ENCODE results near the gene AOC3.
"Not testable (repeated sequence)": the region's sequence is repeated elsewhere in the genome, so short reads cannot be mapped to it uniquely, and the experiment has no call there.

Gene AOC3

DNA sequence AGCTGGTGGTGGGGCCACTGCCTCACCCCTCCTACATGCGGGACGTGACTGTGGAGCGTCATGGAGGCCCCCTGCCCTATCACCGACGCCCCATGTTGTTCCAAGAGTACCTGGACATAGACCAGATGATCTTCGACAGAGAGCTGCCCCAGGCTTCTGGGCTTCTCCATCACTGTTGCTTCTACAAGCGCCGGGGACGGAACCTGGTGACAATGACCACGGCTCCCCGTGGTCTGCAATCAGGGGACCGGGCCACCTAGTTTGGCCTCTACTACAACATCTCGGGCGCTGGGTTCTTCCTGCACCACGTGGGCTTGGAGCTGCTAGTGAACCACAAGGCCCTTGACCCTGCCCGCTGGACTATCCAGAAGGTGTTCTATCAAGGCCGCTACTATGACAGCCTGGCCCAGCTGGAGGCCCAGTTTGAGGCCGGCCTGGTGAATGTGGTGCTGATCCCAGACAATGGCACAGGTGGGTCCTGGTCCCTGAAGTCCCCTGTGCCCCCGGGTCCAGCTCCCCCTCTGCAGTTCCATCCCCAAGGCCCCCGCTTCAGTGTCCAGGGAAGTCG, 16.8 kb downstream of the AOC3 start:
- DNase-seq = not testable (repeated sequence)

DNA sequence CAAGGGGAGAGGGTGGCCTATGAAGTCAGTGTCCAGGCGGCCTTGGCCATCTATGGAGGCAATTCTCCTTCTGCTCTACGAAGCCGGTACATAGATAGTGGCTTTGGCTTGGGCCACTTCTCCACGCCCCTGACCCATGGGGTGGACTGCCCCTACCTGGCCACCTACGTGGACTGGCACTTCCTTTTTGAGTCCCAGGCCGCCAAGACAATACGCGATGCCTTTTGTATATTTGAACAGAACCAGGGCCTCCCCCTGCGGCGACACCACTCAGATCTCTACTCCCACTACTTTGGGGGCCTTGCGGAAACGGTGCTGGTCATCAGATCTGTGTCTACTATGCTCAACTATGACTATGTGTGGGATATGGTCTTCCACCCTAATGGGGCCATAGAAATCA, 17.3 kb downstream of the AOC3 start:
- no peak for DNase-seq

DNA sequence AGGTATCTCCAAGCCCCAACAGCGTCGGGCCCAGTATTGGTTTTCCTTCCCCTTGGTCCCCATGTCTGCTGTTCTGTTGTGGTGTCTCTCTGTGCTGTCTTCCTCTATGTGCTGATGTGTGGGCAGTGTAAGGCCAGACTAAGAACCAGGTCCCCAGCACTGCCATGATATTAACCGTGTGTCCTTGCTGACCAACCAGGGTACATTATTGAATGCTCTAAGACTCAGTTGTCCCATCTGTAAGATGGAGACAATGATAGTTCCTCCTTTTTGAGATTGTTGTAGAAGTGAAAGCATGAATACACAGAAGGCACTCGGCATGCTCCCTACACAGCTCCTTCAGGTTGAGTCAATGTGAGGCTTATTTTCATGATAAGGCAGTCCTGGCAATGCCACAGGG, 20.6 kb downstream of the AOC3 start:
- DNase-seq = no peak

DNA sequence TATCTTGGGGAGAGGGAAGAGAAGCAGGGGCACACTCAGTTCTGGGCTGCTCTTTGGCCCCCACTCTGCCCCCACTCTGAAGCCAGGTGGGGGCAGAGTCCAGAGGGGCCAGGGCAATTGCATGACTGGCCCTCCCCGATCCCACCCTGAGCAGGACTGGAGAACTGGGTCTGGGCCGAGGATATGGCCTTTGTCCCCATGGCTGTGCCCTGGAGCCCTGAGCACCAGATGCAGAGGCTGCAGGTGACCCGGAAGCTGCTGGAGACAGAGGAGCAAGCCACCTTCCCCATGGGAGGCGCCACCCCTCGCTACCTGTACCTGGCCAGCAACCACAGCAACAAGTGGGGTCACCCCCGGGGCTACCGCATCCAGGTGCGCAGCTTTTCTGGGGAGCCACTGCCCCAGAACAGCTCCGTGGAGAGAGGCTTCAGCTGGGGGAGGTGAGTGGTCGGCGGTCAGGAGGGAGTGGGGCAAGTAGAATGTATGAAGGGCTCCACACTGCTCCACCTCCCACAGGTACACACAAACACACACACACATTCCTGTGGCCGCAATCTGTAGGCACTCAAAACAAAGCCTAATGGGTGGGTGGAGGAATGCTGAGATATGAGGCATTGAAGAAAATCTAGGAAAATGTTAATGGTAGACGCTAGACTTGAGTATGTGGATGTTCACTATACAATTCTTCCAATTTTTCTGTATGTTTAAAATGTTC, 21.4 kb downstream of the AOC3 start:
- no peak for DNase-seq

DNA sequence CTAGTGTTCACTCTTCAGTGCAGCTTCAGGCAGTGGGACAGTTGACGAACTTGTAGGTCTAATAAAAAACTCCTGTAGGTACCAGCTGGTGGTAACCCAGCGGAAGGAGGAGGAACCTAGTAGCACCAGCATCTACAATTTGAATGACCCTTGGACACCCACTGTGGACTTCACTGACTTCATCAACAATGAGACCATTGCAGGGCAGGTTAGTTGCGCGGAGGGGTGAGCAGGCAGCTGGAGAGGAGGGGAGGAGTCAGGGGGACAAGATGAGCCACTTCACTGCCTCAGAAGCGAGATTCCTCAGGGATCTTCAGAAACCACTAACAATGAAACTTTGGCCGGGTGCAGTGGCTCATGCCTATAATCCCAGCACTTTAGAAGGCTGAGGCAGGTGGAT, 22.3 kb downstream of the AOC3 start:
- no peak for DNase-seq

DNA sequence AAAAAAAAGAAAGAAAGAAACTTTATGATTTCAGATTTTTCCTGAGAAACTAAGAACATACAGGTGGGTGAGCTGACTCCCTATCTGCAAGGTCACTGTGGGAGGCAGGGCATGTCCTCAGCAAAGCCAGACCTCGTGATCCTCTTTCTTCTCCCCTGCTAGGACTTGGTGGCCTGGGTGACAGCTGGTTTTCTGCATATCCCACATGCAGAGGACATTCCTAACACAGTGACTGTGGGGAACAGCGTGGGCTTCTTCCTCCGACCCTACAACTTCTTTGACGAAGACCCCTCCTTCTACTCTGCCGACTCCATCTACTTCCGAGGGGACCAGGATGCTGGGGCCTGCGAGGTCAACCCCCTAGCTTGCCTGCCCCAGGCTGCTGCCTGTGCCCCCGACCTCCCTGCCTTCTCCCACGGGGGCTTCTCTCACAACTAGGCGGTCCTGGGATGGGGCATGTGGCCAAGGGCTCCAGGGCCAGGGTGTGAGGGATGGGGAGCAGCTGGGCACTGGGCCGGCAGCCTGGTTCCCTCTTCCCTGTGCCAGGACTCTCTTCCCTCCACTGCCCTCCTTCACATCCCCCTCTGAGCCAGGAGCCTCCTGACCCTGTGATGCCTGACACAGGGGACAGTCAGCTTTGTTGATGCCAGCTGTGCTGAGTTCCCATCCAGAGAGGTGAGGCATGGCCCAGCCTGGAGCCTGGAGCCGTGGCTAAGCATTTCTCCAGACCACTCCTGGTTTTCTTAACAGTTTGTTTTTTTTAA, 23.1 kb downstream of the AOC3 start:
- DNase-seq = not testable (repeated sequence)

DNA sequence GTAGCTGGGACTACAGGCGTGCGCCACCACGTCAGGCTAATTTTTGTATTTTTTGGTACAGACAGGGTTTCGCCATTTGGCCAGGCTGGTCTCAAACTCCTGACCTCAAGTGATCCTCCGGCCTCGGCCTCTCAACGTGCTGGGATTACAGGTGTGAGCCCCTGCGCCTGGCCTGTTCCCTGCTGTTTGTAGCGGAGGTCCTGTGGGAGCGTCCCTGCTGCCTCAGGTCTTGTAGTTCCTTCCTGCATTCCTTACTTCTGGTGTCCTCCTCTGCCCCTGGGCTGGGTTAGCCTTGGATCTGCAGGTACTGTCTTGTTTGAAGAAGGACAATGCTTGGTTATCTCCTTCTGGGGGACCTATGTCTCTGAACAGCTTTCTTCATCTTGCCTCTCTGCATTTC, 26.0 kb downstream of the AOC3 start:
- DNase-seq = no peak

DNA sequence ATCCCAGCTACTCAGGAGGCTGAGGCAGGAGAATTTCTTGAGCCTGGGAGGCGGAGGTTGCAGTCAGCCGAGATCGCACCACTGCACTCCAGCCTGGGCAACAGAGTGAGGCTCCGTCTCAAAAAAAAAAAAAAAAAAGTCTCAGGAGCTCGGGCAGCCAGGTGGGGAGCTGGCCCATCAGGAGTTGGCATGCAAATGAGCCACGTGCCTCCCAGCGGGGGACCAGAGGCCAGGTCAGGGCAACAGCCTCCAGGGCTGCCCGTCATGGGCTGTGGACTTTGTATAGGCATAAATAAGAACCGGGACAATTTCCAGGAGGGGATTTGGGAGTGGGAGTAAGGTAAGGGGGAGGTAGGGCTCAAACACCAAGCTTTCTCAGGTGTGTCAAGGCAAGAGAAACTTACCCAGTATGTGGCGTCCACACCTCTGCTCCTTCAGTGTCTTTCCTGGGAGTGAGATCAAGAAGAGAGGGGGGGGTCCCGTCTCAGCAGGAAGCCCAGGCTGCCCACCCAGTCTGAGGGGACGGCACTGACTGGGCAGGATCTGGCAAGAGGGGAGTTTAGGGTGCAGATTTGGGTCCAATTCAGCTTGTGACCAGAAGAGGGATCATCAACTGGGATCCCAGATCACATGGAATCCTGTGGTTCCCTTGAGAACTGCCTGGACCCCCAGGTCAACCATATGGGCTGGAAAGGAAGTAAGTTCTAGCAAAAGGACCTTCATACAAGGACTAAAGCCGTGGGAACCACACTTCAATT, 27.3 kb downstream of the AOC3 start:
- DNase-seq = no peak

DNA sequence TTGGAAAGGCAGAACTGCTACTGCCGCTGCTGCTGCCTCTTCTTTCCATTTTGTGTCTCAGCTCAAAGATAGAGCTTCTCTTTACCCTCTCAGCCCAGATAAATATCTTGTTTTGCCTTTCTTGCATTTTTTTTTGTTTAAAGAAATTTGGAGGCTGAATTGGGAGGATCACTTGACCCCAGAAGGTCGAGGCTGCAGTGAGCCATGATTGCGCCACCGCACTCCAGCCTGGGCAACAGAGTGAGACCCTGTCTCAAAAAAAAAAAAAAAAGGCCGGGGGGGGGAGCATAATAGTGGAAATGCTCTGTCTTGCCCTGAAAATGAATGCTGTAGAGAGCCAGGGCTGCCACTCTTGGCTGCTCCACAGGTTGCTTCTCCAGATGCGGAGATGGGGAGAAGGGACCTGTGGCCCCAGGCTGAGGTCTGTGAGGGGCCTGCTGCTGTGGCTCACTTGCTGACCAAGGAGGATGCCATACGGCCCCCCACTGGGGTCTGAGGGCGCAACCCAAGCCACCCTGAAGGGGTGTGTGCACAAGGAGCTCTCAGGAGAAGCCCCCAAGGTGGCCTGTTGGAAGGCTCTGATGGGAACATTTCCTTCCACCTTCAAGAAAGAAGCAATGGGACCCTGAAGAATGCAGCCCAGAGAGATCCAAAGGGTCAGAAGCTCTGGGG, 28.1 kb downstream of the AOC3 start:
- DNase-seq = no peak

DNA sequence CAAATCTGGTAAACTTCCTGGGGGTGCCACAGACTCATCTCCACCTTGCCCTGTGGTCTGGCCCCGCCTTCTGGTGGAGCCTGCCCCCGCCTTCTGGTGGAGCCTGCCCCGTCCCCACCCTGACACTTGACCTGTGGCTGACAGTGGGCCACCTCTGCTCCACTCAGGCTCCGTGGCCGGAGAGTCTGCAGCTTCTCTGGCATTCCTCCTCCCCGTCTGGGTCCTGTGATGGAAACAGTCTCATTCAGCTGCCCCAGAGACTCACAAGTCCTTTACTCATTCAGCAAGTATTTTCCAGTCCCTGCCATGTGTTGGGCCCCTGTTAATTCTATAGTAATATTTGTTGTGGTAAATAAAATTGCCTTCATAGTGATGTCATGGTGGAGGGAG, 28.6 kb downstream of the AOC3 start:
- DNase-seq = no peak

DNA sequence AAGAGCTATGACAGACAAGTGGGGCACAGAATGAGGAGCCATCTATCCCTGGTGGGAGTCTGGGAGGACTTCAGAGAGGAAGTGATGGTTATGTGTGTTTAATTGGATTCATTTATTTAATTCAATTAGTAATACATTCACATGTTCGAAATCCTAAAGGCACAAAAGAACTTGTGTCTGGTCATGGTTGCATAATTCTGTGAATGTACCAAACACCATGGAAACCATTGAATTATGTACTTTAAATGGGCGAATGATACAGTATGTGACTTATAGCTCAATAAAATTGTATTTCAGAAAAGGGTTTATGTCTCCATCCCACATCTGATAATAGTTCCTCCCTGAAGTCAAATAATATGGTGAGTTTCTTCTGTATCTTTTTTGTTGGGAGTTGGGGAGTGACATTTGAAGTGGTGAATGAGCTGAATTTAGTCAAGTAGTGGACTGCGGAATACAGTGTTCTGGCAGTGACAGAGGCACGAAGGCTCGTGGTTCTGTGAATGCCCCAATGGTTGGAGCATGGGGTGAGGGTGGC, 29.8 kb downstream of the AOC3 start:
- DNase-seq = no peak

DNA sequence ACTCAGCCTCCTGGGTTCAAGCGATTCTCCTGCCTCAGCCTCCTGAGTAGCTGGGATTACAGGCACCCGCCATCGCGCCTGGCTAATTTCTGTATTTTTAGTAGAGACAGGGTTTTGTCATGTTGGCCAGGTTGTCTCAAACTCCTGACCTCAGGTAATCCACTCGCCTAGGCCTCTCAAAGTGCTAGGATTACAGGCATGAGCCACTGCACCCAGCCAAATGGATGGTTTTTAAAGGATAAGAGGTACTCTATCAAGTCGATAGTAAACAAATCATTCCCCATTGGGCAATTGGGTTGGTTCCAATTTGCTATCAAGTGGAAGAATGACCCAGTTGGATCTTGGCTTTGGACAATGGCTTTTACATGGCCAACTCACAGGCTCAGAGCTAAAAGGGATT, 30.7 kb downstream of the AOC3 start:
- DNase-seq = not testable (repeated sequence)

DNA sequence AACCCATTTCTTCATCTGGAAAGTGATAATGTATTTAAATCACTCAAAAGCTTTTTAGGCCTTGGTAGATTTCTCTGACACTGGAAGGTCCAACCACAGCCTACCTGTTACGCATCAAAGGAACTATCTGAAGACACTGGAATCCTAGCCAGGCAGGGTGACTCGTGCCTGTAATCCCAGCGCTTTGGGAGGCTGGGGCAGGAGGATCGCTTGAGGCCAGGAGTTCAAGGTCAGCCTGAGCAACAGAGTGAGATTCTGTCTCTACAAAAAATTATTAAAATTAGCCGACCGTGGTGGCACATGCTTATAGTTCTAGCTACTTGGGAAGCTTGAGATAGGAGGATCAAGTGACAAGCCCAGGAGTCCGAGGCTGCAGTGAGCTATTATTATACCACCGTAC, 31.2 kb downstream of the AOC3 start:
- DNase-seq = no peak

DNA sequence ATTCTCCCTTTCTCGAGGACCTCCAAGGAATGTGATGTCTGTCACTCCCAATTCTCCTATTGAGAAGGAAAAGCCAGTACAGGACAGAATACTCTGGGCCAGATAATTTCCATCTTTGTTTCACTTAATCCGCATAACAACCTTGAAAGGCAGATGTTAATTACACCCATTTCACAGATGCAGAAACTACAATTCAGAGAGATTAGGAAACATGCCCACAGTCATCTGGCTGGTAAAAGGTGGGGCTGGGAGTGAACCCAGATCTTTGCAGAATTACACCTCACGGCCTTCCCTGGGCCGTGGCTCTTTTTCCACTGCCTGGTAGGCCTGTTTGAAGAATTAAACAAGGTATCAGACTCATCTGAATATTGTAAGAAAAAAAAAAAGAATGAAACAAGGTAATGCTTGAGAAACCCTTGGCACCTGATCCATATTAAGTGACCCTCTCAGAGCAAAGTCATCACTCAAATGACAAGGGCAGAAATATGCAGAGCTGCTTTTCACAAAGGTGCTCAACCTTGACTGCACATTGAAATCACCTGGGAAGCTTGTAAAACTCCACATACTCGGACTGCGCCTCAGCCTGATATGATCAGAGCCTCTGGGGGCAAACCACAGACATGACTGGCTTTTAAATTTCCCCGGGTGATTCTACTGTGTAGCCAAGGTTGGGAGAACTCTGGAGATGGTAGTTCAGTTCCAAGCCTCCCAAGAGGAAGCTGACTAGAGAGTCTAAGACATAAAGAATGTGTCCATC, 33.0 kb downstream of the AOC3 start:
- DNase-seq = no peak

DNA sequence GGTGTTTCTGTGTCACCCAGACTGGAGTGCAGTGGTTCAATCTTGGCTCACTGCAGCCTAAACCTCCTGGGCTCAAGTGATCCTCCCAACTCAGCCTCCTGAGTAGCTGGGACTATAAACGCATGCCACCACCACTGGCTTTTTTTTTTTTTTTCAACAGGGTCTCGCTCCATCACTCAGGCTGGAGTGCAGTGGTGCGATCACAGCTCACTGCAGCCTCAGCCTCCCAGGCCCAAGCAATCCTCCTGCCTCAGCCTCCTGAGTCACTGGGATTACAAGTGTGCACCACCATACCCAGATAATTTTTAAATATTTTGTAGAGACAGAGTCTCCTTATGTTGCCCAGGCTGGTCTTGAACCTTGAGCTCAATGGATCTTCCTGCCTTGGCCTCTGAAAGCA, 34.8 kb downstream of the AOC3 start:
- DNase-seq = not testable (repeated sequence)

DNA sequence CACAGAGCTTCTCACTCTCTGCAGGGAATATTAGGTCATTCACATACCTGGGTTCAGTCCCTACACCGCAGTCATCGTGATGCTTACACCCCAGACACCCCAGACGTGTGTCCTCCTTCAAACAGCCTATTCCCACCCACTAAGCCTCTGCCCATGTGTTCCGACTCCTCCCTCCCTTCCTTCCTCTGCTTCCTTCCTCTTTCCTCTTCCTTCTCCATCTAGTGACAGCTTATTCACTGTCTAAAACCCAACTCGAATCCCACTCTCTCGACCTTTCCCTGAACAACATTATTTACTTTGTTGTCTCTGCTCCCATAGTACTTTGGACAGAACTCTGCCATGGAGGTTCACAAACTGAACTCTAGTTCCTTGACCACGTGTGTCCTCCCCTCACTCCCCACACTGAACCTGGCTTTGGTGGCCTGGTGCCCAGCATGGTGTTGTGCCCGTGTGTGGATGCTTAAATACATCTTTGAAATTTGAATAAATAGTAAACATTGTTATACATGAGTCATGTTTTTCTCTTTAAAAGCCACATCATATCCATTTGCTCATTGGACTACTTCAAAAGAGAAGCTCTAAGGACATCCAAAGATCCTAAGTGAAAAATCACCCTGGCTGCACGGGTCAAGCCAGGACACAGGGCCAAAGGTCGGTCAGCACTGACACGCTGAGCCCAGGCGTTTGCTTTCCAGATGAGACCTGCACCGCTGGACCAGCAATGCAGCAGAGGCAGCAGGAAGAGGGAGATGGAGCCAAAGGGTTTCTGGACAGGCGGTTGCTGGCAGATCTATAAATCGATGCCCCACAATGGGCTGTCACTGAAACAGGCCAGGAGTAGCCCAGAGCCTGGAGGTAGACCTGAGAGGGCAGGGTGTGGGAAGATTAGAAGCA, 35.5 kb downstream of the AOC3 start:
- DNase-seq = no peak

DNA sequence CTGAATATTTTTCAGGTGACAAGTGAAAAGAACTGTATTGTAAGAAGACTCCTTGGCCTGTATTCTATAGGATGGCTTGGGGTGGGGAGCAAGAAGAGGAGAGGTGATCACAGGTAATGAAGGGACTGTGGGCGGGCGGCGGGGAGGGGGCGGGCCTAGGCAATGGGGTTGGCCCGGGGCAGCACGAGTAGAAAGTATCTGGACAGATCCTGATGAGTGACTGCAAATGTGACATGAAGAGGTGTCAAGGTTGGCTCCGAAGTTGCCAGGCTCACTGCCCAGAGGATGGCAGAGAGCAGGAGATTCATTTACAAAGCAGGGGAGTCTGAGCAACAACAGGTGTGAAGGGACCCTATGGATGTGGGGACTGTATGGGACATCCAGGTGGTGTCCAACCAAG, 38.8 kb downstream of the AOC3 start:
- DNase-seq = no peak

DNA sequence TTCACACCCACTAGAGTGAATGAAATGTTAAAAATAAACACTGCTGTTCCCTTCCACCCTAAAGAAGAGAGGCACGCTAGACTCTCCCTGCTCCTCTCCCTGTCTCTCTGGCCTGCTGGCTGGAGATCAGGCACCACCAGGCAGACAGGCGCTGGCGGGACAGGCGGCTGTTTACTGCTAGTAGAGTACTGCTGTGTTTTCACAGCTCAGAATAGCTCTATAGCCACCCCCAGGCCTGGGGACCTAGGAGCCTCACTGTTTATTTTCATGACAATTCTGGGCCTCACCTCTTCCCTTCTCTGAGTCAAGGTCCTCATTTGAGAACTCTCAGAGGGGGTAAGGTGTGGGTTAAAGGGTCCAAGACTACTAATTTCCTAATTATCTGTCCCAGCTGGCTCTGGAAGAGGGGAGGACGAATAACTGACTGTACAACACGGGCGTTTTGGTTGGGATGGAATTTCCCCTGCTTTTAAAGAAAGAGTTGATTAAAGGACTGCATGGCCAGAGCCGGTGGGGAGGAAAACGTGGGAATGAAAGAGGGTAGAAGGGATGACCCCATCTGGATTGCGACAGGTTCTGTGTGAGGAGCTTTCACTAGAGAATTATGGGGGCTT, 40.6 kb downstream of the AOC3 start:
- no peak for DNase-seq

DNA sequence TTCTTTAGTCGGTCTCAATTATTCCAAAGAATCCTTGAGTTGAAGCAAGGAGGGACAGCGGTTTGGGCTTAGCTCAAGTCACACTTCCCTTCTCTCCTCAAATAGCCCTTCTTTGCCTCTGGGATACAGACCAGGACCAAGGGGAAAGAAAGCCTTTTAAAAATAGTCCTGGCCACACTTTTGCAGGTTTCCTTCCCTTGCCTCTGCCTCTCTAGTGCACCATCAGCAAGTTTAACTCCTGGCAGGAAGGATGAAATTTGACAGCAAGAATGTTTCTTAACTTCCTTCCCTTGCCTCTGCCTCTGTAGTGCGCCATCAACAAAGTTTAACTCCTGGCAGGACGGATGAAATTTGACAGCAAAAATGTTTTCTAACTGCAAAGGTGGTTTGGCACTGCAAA, 42.4 kb downstream of the AOC3 start:
- no peak for DNase-seq
